GM19372 (cell line): ENCODE measurements around the gene NFKB1.

Experiments
- ATAC-seq: cut with Tn5 transposase; IDR thresholded peaks from one replicate; pipeline ENCODE4 v1.9.1; 2021; ENCODE audit warnings: mild to moderate bottlenecking, low read depth, moderate library complexity; ENCODE audit not compliant: unreplicated experiment

Gene NFKB1

GRCh38 chr4:102620697-102621497 is 119.7 kb downstream of the NFKB1 start:
- ATAC-seq: peak; percentile 47

GRCh38 chr4:102623622-102624021 is 122.5 kb downstream of the NFKB1 start:
- ATAC-seq: no peak

GRCh38 chr4:102624505-102624904 is 123.3 kb downstream of the NFKB1 start:
- ATAC-seq: no peak

GRCh38 chr4:102625232-102625930 is 124.2 kb downstream of the NFKB1 start:
- peak; percentile 94 for ATAC-seq

GRCh38 chr4:102627831-102628523 is 126.8 kb downstream of the NFKB1 start:
- no peak for ATAC-seq

- no peak for ATAC-seq
Measured at GRCh38 chr4:102629673-102630072, 128.5 kb downstream of the NFKB1 start.

- no peak for ATAC-seq
Measured at GRCh38 chr4:102631616-102632015, 130.5 kb downstream of the NFKB1 start.

- ATAC-seq: no peak
Measured at GRCh38 chr4:102632241-102633065, 131.3 kb downstream of the NFKB1 start.

GRCh38 chr4:102633100-102633499 is 131.9 kb downstream of the NFKB1 start:
- no peak for ATAC-seq

- no peak for ATAC-seq
Measured at GRCh38 chr4:102637391-102637790, 136.2 kb downstream of the NFKB1 start.

GRCh38 chr4:102638621-102639020 is 137.5 kb downstream of the NFKB1 start:
- no peak for ATAC-seq

GRCh38 chr4:102639598-102639997 is 138.4 kb downstream of the NFKB1 start:
- ATAC-seq: no peak

GRCh38 chr4:102640669-102641068 is 139.5 kb downstream of the NFKB1 start:
- ATAC-seq: no peak

- ATAC-seq: no peak
Measured at GRCh38 chr4:102641793-102642192, 140.6 kb downstream of the NFKB1 start.

GRCh38 chr4:102642631-102643298 is 141.6 kb downstream of the NFKB1 start:
- ATAC-seq: no peak

GRCh38 chr4:102647117-102647516 is 146.0 kb downstream of the NFKB1 start:
- ATAC-seq: no peak

GRCh38 chr4:102657206-102657605 is 156.0 kb downstream of the NFKB1 start:
- ATAC-seq: no peak

GRCh38 chr4:102663073-102663472 is 161.9 kb downstream of the NFKB1 start:
- no peak for ATAC-seq

GRCh38 chr4:102665527-102665926 is 164.4 kb downstream of the NFKB1 start:
- no peak for ATAC-seq
